Measurements from ENCODE around the gene SH2B3. TPM values are rescaled to one million over a fixed set of nuclear protein-coding genes. Genes with fewer than 3 reads are reported as not detected.
A peak's percentile ranks its signal among the peaks of the same experiment; 100 is the strongest.

The SH2B3 gene
- total RNA-seq, 4 donors from 2014 or later = 24.9 to 49.4 (median 41.8) TPM

DNA sequence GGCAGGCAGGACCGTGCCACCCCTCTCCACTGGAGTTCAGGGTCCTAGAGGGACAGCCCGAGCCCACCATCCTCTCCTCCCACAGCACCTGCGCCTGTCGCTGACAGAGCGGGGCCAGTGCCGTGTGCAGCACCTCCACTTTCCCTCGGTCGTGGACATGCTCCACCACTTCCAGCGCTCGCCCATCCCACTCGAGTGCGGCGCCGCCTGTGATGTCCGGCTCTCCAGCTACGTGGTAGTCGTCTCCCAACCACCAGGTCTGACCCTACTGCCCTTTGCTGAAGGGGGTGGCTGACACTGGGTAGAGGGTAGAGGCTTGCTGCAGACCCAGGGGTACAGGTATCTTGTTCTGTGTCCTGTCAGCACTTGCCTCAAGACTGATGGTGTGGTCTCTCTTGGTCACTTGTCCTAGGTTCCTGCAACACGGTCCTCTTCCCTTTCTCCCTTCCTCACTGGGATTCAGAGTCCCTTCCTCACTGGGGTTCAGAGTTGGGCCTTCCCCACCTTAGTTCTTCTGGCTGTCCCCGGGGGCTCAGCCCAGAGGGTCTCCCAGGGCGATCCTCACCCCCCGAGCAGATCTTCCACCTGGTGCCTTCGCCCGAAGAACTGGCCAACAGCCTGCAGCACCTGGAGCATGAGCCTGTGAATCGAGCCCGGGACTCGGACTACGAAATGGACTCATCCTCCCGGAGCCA lies 42.0 kb downstream of the SH2B3 start:
- Histone ChIP-seq H3K4me3 (no peak overlapping the region), H3K36me3 (peaks cover 6 to 85% (median 78%) of the 10 kb centered on the region in 4 donors)

GRCh38 chr12:111448266-111448830 lies 42.6 kb downstream of the SH2B3 start:
- no peak for TF ChIP-seq EP300 (IDR thresholded peaks at IDR 0.05)
- intact Hi-C loops (cut with DNase I) = no loop called here
- peaks cover 12 to 87% (median 79%) of the 10 kb centered on the region in 4 donors for H3K36me3 ChIP-seq
- peak; percentile 72 for DNase-seq (ENCODE audit: extremely low spot score)
- H3K27me3 ChIP-seq = no peaks in the 10 kb centered on the region
- H3K9me3 ChIP-seq = no peaks in the 10 kb centered on the region
- H3K27ac ChIP-seq (replicated peaks in 1 of 4) = peak overlapping the region in 3 of 4 donors; percentile 5 to 70 (median 7)
- WGBS = 71% methylated on average over 8 of the region's 9 CpGs
- no peak overlapping the region for H3K4me3 ChIP-seq
- H3K4me1 ChIP-seq = peaks cover 54 to 81% (median 73%) of the 10 kb centered on the region in 4 donors

More for the DNA sequence above, 42.0 kb downstream of the SH2B3 start:
- Histone ChIP-seq H3K9me3 (no peaks in the 10 kb centered on the region), H3K27ac (replicated peaks in 1 of 4) (peak overlapping the region in 3 of 4 donors; percentile 5 to 70 (median 7)), H3K27me3 (no peaks in the 10 kb centered on the region), H3K4me1 (peaks cover 58 to 87% (median 79%) of the 10 kb centered on the region in 4 donors)
- intact Hi-C loops (cut with DNase I) = no loop called here
- WGBS = 69% methylated on average over 4 of the region's 28 CpGs
- TF ChIP-seq POLR2AphosphoS5 (IDR thresholded peaks at IDR 0.05) (no peak), POLR2A (IDR thresholded peaks at IDR 0.05; ENCODE audit: low read depth) (no peak), CTCF (IDR thresholded peaks at IDR 0.05) (no peak), EP300 (IDR thresholded peaks at IDR 0.05) (no peak)
- peak; percentile 31 for DNase-seq (ENCODE audit: extremely low spot score)

- 78% methylated on average over 3 of the region's 4 CpGs for WGBS
- intact Hi-C loops (cut with DNase I) = no loop called here
- DNase-seq (ENCODE audit: extremely low spot score) = peak; percentile 66
- peaks cover 16 to 90% (median 82%) of the 10 kb centered on the region in 4 donors for H3K36me3 ChIP-seq
- no peak overlapping the region for H3K4me3 ChIP-seq
- TF ChIP-seq POLR2A (IDR thresholded peaks at IDR 0.05; ENCODE audit: low read depth) = no peak
- no peak for TF ChIP-seq POLR2AphosphoS5 (IDR thresholded peaks at IDR 0.05)
- TF ChIP-seq CTCF (IDR thresholded peaks at IDR 0.05) = no peak
- TF ChIP-seq EP300 (IDR thresholded peaks at IDR 0.05) = no peak
- no peaks in the 10 kb centered on the region for H3K9me3 ChIP-seq
- no peaks in the 10 kb centered on the region for H3K27me3 ChIP-seq
- peaks cover 54 to 76% (median 72%) of the 10 kb centered on the region in 4 donors for H3K4me1 ChIP-seq
- H3K27ac ChIP-seq (replicated peaks in 1 of 4) = peak overlapping the region in 2 of 4 donors; percentile 6 to 40
Measured at GRCh38 chr12:111448846-111449790, 43.4 kb downstream of the SH2B3 start.

GRCh38 chr12:111450676-111451075 lies 45.0 kb downstream of the SH2B3 start:
- Histone ChIP-seq H3K4me1 (peaks cover 45 to 65% (median 63%) of the 10 kb centered on the region in 4 donors), H3K27me3 (no peaks in the 10 kb centered on the region), H3K36me3 (peaks cover 29 to 92% (median 90%) of the 10 kb centered on the region in 4 donors), H3K9me3 (no peaks in the 10 kb centered on the region), H3K27ac (replicated peaks in 1 of 4) (peak overlapping the region in 1 of 4 donors; percentile 1), H3K4me3 (no peak overlapping the region)
- TF ChIP-seq EP300 (IDR thresholded peaks at IDR 0.05) (no peak), POLR2AphosphoS5 (IDR thresholded peaks at IDR 0.05) (no peak), CTCF (IDR thresholded peaks at IDR 0.05) (no peak), POLR2A (IDR thresholded peaks at IDR 0.05; ENCODE audit: low read depth) (no peak)
- intact Hi-C loops (cut with DNase I) = loop anchor here (2.0 kb wide), 1 partner anchor 54 kb away; no protein-coding TSS in a partner anchor
- peak; percentile 53 for DNase-seq (ENCODE audit: extremely low spot score)
- 74% methylated on average over 4 of the region's 4 CpGs for WGBS

All from esophagus muscularis mucosa (tissue), 4 donors.